ENCODE results near the gene ALKBH5.

The ALKBH5 gene

DNA sequence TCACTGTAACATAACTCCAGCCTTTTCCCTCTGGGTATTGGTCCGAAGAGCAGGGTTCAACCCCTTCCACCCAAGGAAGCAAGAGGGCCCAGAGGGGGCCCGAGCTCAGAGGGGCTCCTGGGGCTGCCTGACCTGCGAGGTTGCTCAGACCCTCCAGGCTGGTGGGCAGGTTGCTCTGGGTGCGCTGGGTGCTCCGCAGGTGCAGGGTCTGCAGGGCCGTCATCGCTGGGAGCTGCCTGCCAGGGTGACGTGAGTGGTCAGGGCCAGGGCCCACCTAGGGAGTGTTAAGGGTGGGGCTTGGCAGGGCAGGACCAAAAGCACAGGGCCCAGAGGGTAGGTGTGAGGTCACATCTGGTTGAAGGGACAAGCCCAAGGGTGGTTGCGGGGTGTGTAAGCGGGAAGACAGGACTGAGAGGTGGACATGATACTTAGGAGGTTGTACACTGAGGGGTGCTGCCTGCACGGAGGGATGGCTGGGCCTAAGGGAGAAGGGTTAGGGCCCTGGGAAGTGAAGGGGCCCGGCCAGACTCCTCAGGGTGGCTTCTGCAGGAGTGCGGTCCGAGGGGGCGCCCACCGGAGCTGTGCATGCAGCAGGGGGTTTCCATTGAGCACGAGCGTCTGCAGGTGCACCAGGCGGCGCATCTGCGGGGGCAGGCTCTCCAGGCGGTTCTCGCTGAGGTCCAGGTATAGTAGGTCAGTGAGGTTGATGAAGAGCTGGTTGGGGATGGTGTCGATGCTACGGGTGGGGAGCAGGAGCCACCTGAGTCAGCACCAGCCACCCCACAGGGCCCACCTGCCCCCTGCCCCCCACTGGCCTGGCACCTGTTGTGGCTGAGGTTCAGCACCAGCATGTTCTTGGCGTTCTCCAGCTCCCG, 70.6 kb downstream of the ALKBH5 start:
- Histone ChIP-seq H3K4me3 (ENCODE audit: severe bottlenecking) (no peak overlapping the region), H3K9me3 (ENCODE audit: severe bottlenecking) (no peaks in the 10 kb centered on the region), H3K27ac (ENCODE audit: poor library complexity, severe bottlenecking) (no peak overlapping the region), H3K4me1 (ENCODE audit: insufficient read depth, poor library complexity, severe bottlenecking) (peaks cover 7% of the 10 kb centered on the region), H3K36me3 (ENCODE audit: low read depth) (peaks cover 78% of the 10 kb centered on the region), H3K27me3 (ENCODE audit: insufficient read depth, poor library complexity, severe bottlenecking) (no peaks in the 10 kb centered on the region)
- no peak for DNase-seq (ENCODE audit: low spot score)
- ATAC-seq (ENCODE audit: low read depth): no peak
- TF ChIP-seq, protein P1, sequence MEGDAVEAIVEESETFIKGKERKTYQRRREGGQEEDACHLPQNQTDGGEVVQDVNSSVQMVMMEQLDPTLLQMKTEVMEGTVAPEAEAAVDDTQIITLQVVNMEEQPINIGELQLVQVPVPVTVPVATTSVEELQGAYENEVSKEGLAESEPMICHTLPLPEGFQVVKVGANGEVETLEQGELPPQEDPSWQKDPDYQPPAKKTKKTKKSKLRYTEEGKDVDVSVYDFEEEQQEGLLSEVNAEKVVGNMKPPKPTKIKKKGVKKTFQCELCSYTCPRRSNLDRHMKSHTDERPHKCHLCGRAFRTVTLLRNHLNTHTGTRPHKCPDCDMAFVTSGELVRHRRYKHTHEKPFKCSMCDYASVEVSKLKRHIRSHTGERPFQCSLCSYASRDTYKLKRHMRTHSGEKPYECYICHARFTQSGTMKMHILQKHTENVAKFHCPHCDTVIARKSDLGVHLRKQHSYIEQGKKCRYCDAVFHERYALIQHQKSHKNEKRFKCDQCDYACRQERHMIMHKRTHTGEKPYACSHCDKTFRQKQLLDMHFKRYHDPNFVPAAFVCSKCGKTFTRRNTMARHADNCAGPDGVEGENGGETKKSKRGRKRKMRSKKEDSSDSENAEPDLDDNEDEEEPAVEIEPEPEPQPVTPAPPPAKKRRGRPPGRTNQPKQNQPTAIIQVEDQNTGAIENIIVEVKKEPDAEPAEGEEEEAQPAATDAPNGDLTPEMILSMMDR (IDR thresholded peaks at IDR 0.05; ENCODE audit: poor library complexity, severe bottlenecking): no peak

DNA sequence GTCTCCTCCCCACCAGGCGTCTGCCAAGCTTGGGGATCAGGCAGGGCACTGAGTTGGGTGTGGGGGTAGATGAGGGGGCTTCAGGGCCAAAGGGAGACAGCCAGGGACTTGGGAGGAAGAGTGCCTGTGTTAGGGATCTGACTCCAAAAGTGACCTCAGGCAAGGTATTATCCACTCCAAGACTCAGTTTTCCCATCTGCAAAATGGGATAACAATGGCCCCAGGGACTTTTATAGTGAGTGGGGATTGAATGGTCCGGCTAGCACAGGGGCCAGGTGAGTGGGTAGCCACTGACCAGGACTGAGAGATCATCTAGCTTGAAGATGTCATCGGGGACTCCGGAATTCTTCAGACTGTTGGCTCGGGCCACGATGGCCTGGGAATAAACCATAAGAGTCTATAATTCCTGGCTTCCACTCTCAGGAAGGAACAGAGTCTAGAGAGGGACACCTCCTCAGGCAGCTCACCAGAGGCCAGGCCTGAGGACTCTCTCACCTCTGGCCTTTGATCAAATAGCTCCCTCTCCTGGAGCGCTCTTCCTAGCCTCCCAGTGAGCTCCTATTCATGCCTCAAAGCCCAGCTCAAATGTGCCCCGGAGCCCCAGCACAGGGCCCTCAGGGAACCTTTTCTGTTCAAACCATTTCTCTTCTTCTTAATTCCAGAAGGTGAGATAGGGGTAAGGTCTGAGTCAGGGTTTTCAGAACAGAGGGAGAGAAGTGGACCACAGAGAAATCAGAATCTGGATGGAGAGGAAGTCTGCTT, 71.4 kb downstream of the ALKBH5 start:
- H3K27ac ChIP-seq (ENCODE audit: poor library complexity, severe bottlenecking): no peak overlapping the region
- H3K27me3 ChIP-seq (ENCODE audit: insufficient read depth, poor library complexity, severe bottlenecking): no peaks in the 10 kb centered on the region
- H3K9me3 ChIP-seq (ENCODE audit: severe bottlenecking): no peaks in the 10 kb centered on the region
- no peak overlapping the region for H3K4me3 ChIP-seq (ENCODE audit: severe bottlenecking)
- DNase-seq (ENCODE audit: low spot score) (no peak), ATAC-seq (ENCODE audit: low read depth) (no peak)
- peaks cover 16% of the 10 kb centered on the region for H3K4me1 ChIP-seq (ENCODE audit: insufficient read depth, poor library complexity, severe bottlenecking)
- TF ChIP-seq, protein P1 (IDR thresholded peaks at IDR 0.05; ENCODE audit: poor library complexity, severe bottlenecking): no peak
- H3K36me3 ChIP-seq (ENCODE audit: low read depth): peaks cover 69% of the 10 kb centered on the region

DNA sequence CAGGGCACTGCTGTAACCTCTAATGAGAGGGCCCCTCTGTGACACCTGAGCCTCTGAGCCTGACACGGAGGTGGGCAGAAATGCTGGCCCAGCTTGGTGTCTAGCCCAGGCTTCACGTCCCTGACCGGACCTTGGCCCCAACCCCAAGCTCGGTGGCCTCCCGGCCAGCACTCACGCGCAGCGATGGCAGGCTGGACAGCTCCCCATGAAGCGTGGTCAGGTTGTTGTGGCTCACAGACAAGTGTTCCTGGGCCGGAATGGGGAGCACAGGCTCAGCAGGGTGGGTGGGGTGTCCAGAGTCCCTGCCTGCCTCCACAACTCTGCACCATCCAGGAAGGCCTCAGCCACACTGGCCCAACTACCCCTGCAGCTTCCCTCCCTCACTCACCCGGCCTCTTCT, 72.7 kb downstream of the ALKBH5 start:
- peak overlapping the region; percentile 94 for H3K27ac ChIP-seq (ENCODE audit: poor library complexity, severe bottlenecking)
- ATAC-seq (ENCODE audit: low read depth): no peak

DNA sequence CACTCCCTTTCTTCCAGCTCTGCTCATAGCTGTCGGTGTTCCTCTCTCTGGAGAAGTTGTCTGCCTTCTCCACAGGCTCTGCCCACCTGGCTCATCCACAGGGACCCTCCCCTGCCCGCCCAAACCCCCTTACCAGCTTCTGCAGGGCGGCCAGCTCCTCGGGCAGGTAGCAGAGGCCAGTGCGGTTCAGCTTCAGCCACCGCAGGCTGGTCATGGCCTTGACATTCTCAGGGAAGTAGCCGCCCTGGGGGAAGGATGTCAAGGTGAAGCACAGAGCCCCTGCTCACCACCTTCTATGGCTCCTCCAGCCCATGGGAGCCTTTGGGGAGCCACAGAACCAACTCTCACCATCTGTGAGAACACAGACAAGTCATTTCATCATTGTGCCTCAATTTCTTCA, 73.1 kb downstream of the ALKBH5 start:
- Histone ChIP-seq H3K36me3 (ENCODE audit: low read depth) (peaks cover 52% of the 10 kb centered on the region), H3K27ac (ENCODE audit: poor library complexity, severe bottlenecking) (peak overlapping the region; percentile 94), H3K9me3 (ENCODE audit: severe bottlenecking) (no peaks in the 10 kb centered on the region), H3K4me1 (ENCODE audit: insufficient read depth, poor library complexity, severe bottlenecking) (peaks cover 17% of the 10 kb centered on the region), H3K4me3 (ENCODE audit: severe bottlenecking) (peak overlapping the region; percentile 94), H3K27me3 (ENCODE audit: insufficient read depth, poor library complexity, severe bottlenecking) (no peaks in the 10 kb centered on the region)
- TF ChIP-seq, protein P1 (IDR thresholded peaks at IDR 0.05; ENCODE audit: poor library complexity, severe bottlenecking): no peak
- no peak for ATAC-seq (ENCODE audit: low read depth)
- no peak for DNase-seq (ENCODE audit: low spot score)

More for the DNA sequence above, 72.7 kb downstream of the ALKBH5 start:
- Histone ChIP-seq H3K4me3 (ENCODE audit: severe bottlenecking) (no peak overlapping the region), H3K27me3 (ENCODE audit: insufficient read depth, poor library complexity, severe bottlenecking) (no peaks in the 10 kb centered on the region), H3K36me3 (ENCODE audit: low read depth) (peaks cover 56% of the 10 kb centered on the region), H3K4me1 (ENCODE audit: insufficient read depth, poor library complexity, severe bottlenecking) (peaks cover 17% of the 10 kb centered on the region), H3K9me3 (ENCODE audit: severe bottlenecking) (no peaks in the 10 kb centered on the region)
- TF ChIP-seq, protein P1 (IDR thresholded peaks at IDR 0.05; ENCODE audit: poor library complexity, severe bottlenecking): no peak
- no peak for DNase-seq (ENCODE audit: low spot score)

Measured in RWPE2 (cell line).